Measurements from ENCODE around the gene EMC9.

GRCh38 chr14:24122898-24123297 lies 18.5 kb downstream of the EMC9 start:
- TF ChIP-seq CTCF (IDR thresholded peaks at IDR 0.05; ENCODE audit: insufficient read depth, low read depth, low read length), result no peak
- no peak for TF ChIP-seq EZH2 (IDR thresholded peaks at IDR 0.05; ENCODE audit: insufficient read depth, low read length)
